ENCODE results near the gene LRRC32. TPM values are rescaled to one million over a fixed set of nuclear protein-coding genes. Genes with fewer than 3 reads are reported as not detected.

Gene LRRC32
- polyA plus RNA-seq, 1 donor from 2014 or later: not detected

- H4K20me1 ChIP-seq (ENCODE audit: insufficient read depth): no peaks in the 10 kb centered on the region
- H3K4me3 ChIP-seq (ENCODE audit: low read length): no peak overlapping the region
- H3F3A ChIP-seq (ENCODE audit: insufficient read depth, low read length, poor library complexity, severe bottlenecking): no peaks in the 10 kb centered on the region
- H3K27me3 ChIP-seq (ENCODE audit: insufficient read depth, low read depth, low read length): no peaks in the 10 kb centered on the region
- H3K27ac ChIP-seq (ENCODE audit: low read length): no peak overlapping the region
- no peaks in the 10 kb centered on the region for H3K79me2 ChIP-seq (replicated peaks; ENCODE audit: insufficient read depth, low read length)
- H2AFZ ChIP-seq (ENCODE audit: low read depth, low read length): no peak overlapping the region
- H3K9ac ChIP-seq (ENCODE audit: low read length): no peak overlapping the region
- H3K9me2 ChIP-seq (ENCODE audit: insufficient read depth, low read length): no peaks in the 10 kb centered on the region
- TF ChIP-seq SMC3 (conservative IDR thresholded peaks at IDR 0.05; ENCODE audit: poor library complexity): no peak
- no peak for TF ChIP-seq EZH2 (IDR thresholded peaks at IDR 0.05; ENCODE audit: borderline replicate concordance, insufficient read depth, low read length, poor library complexity, severe bottlenecking)
- TF ChIP-seq MXI1 (conservative IDR thresholded peaks at IDR 0.05; ENCODE audit: poor library complexity, severe bottlenecking): no peak
- no peak for TF ChIP-seq RAD21 (conservative IDR thresholded peaks at IDR 0.05)
- no peak for TF ChIP-seq TAF1 (IDR thresholded peaks at IDR 0.05; ENCODE audit: low read depth)
- no peak for TF ChIP-seq EP300 (conservative IDR thresholded peaks at IDR 0.05; ENCODE audit: poor library complexity, severe bottlenecking)
- no peak for TF ChIP-seq POLR2AphosphoS5 (IDR thresholded peaks at IDR 0.05)
- TF ChIP-seq, protein P1, sequence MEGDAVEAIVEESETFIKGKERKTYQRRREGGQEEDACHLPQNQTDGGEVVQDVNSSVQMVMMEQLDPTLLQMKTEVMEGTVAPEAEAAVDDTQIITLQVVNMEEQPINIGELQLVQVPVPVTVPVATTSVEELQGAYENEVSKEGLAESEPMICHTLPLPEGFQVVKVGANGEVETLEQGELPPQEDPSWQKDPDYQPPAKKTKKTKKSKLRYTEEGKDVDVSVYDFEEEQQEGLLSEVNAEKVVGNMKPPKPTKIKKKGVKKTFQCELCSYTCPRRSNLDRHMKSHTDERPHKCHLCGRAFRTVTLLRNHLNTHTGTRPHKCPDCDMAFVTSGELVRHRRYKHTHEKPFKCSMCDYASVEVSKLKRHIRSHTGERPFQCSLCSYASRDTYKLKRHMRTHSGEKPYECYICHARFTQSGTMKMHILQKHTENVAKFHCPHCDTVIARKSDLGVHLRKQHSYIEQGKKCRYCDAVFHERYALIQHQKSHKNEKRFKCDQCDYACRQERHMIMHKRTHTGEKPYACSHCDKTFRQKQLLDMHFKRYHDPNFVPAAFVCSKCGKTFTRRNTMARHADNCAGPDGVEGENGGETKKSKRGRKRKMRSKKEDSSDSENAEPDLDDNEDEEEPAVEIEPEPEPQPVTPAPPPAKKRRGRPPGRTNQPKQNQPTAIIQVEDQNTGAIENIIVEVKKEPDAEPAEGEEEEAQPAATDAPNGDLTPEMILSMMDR (IDR thresholded peaks at IDR 0.05; ENCODE audit: poor library complexity, severe bottlenecking): no peak
- TF ChIP-seq REST (IDR thresholded peaks at IDR 0.05; ENCODE audit: borderline replicate concordance): no peak
- H3K9me3 ChIP-seq (ENCODE audit: low read length): no peaks in the 10 kb centered on the region
- no peak overlapping the region for H3K4me2 ChIP-seq (ENCODE audit: low read length)
- no peaks in the 10 kb centered on the region for H3K36me3 ChIP-seq (ENCODE audit: insufficient read depth, low read length)
Measured at GRCh38 chr11:76610871-76611475, 59.6 kb downstream of the LRRC32 start.

GRCh38 chr11:76610371-76610770 lies 60.2 kb downstream of the LRRC32 start:
- Histone ChIP-seq H3K4me3 (ENCODE audit: low read length) (no peak overlapping the region), H3K9me2 (ENCODE audit: insufficient read depth, low read length) (no peaks in the 10 kb centered on the region), H3K27me3 (ENCODE audit: insufficient read depth, low read depth, low read length) (no peaks in the 10 kb centered on the region), H3F3A (ENCODE audit: insufficient read depth, low read length, poor library complexity, severe bottlenecking) (no peaks in the 10 kb centered on the region), H4K20me1 (ENCODE audit: insufficient read depth) (no peaks in the 10 kb centered on the region), H3K9ac (ENCODE audit: low read length) (no peak overlapping the region), H3K79me2 (replicated peaks; ENCODE audit: insufficient read depth, low read length) (no peaks in the 10 kb centered on the region), H3K27ac (ENCODE audit: low read length) (no peak overlapping the region), H3K4me2 (ENCODE audit: low read length) (no peak overlapping the region), H2AFZ (ENCODE audit: low read depth, low read length) (no peak overlapping the region), H3K36me3 (ENCODE audit: insufficient read depth, low read length) (no peaks in the 10 kb centered on the region), H3K9me3 (ENCODE audit: low read length) (no peaks in the 10 kb centered on the region)
- no peak for TF ChIP-seq EZH2 (IDR thresholded peaks at IDR 0.05; ENCODE audit: borderline replicate concordance, insufficient read depth, low read length, poor library complexity, severe bottlenecking)
- TF ChIP-seq POLR2AphosphoS5 (IDR thresholded peaks at IDR 0.05): no peak
- TF ChIP-seq TAF1 (IDR thresholded peaks at IDR 0.05; ENCODE audit: low read depth): no peak
- no peak for TF ChIP-seq REST (IDR thresholded peaks at IDR 0.05; ENCODE audit: borderline replicate concordance)
- TF ChIP-seq, protein P1 (IDR thresholded peaks at IDR 0.05; ENCODE audit: poor library complexity, severe bottlenecking): no peak
- no peak for TF ChIP-seq MXI1 (conservative IDR thresholded peaks at IDR 0.05; ENCODE audit: poor library complexity, severe bottlenecking)
- TF ChIP-seq EP300 (conservative IDR thresholded peaks at IDR 0.05; ENCODE audit: poor library complexity, severe bottlenecking): no peak
- no peak for TF ChIP-seq RAD21 (conservative IDR thresholded peaks at IDR 0.05)
- TF ChIP-seq SMC3 (conservative IDR thresholded peaks at IDR 0.05; ENCODE audit: poor library complexity): no peak

Data from neural cell (in vitro differentiated cells).